Endometrial microvascular endothelial cells (primary cell): ENCODE data around the gene FYN. TPM values are rescaled to one million over a fixed set of nuclear protein-coding genes. Genes with fewer than 3 reads are reported as not detected.
"Not testable (repeated sequence)": the region's sequence is repeated elsewhere in the genome, so short reads cannot be mapped to it uniquely, and the experiment has no call there.

Experiments used
- in situ Hi-C: cut with HindIII; loops from 2 replicates; pipeline ENCODE4 v1.10.0; 2017; ENCODE audit warnings: low sequenced_read_pairs, low pct_unique_long_range_greater_than_20kb; ENCODE audit errors: inconsistent ontology term
- total RNA-seq: library from RNA; depleted of rRNA; stranded (reverse); fragments of >200 nt; gene quantifications from one replicate; pipeline ENCODE4 v1.2.3, GENCODE V29; 2015; ENCODE audit errors: inconsistent ontology term

Gene FYN
- total RNA-seq, 1 donor from 2014 or later = 117 TPM

GRCh38 chr6:111886793-111887192 is 13.5 kb upstream of the FYN start:
- in situ Hi-C loops = not testable (repeated sequence)

- in situ Hi-C loops = no loop called here
These were observed 12.2 kb upstream of the FYN start for GRCh38 chr6:111885373-111886027.

- in situ Hi-C loops = no loop called here
These were observed 10.8 kb upstream of the FYN start for GRCh38 chr6:111884068-111884467.

GRCh38 chr6:111880181-111880888 is 7.1 kb upstream of the FYN start:
- in situ Hi-C loops = no loop called here

- in situ Hi-C loops = no loop called here
These were observed 2.5 kb upstream of the FYN start for GRCh38 chr6:111875741-111876140.

GRCh38 chr6:111874025-111874415 is 768 bp upstream of the FYN start:
- in situ Hi-C loops = no loop called here

- in situ Hi-C loops = no loop called here
These were observed 663 bp downstream of the FYN start for GRCh38 chr6:111872401-111873177.

GRCh38 chr6:111871725-111872400 is 1.4 kb downstream of the FYN start:
- in situ Hi-C loops = no loop called here

- in situ Hi-C loops = no loop called here
These were observed 2.0 kb downstream of the FYN start for GRCh38 chr6:111871207-111871606.

GRCh38 chr6:111870742-111871064 is 2.5 kb downstream of the FYN start:
- in situ Hi-C loops = no loop called here

- in situ Hi-C loops = no loop called here
These were observed 3.1 kb downstream of the FYN start for GRCh38 chr6:111870051-111870741.

- in situ Hi-C loops = no loop called here
These were observed 6.4 kb downstream of the FYN start for GRCh38 chr6:111866857-111867256.

- in situ Hi-C loops = no loop called here
These were observed 7.2 kb downstream of the FYN start for GRCh38 chr6:111865909-111866546.

GRCh38 chr6:111865049-111865585 is 8.1 kb downstream of the FYN start:
- in situ Hi-C loops = no loop called here

GRCh38 chr6:111864138-111865048 is 8.9 kb downstream of the FYN start:
- in situ Hi-C loops = no loop called here

- in situ Hi-C loops = no loop called here
These were observed 10.5 kb downstream of the FYN start for GRCh38 chr6:111862741-111863140.

GRCh38 chr6:111862314-111862713 is 10.9 kb downstream of the FYN start:
- in situ Hi-C loops = no loop called here
